ENCODE data around the gene ERAP2.
"Not testable (repeated sequence)": the region's sequence is repeated elsewhere in the genome, so short reads cannot be mapped to it uniquely, and the experiment has no call there.

Gene ERAP2

GRCh38 chr5:96838201-96839070, 37.9 kb upstream of the ERAP2 start:
- no peak overlapping the region for H3K4me3 ChIP-seq (ENCODE audit: low read depth, low read length)
- TF ChIP-seq CTCF (IDR thresholded peaks at IDR 0.05; ENCODE audit: low read depth, low read length), result no peak

GRCh38 chr5:96839071-96839592, 37.2 kb upstream of the ERAP2 start:
- no peak overlapping the region for H3K4me3 ChIP-seq (ENCODE audit: low read depth, low read length)
- TF ChIP-seq CTCF (IDR thresholded peaks at IDR 0.05; ENCODE audit: low read depth, low read length), result no peak

- H3K4me3 ChIP-seq (ENCODE audit: low read depth, low read length), result not testable (repeated sequence)
These were observed 34.4 kb upstream of the ERAP2 start for GRCh38 chr5:96841931-96842330.

- no peak overlapping the region for H3K4me3 ChIP-seq (ENCODE audit: low read depth, low read length)
- TF ChIP-seq CTCF (IDR thresholded peaks at IDR 0.05; ENCODE audit: low read depth, low read length), result no peak
These were observed 33.2 kb upstream of the ERAP2 start for GRCh38 chr5:96843140-96843539.

- TF ChIP-seq CTCF (IDR thresholded peaks at IDR 0.05; ENCODE audit: low read depth, low read length), result no peak
- no peak overlapping the region for H3K4me3 ChIP-seq (ENCODE audit: low read depth, low read length)
These were observed 31.8 kb upstream of the ERAP2 start for GRCh38 chr5:96844481-96844990.

GRCh38 chr5:96851312-96852062, 24.8 kb upstream of the ERAP2 start:
- no peak overlapping the region for H3K4me3 ChIP-seq (ENCODE audit: low read depth, low read length)
- no peak for TF ChIP-seq CTCF (IDR thresholded peaks at IDR 0.05; ENCODE audit: low read depth, low read length)

GRCh38 chr5:96852759-96853158, 23.5 kb upstream of the ERAP2 start:
- H3K4me3 ChIP-seq (ENCODE audit: low read depth, low read length), result no peak overlapping the region
- no peak for TF ChIP-seq CTCF (IDR thresholded peaks at IDR 0.05; ENCODE audit: low read depth, low read length)

All from WI38 (cell line).